ENCODE measurements around the gene ASTL.

DNA sequence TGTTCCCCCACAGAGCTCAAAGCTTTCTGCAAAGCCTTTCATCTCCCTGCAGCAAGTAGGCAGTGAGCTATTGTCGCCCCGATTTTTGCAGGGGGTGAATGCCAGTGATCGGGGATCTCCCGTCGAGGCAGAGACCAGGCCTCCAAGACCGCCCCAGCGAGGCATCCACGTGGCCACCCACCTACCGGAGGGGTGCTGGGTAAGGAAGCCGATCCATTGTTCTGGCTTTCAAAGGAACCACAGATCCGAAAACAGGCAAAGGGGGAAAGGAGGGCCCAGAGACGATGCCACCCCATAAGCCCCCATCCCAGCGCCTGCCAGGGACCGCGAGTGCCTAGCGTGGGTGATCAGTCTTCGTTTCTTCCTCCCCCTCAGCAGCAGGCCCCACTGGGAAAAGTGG, 24.4 kb downstream of the ASTL start:
- TF ChIP-seq CTCF (IDR thresholded peaks at IDR 0.05; ENCODE audit: low read depth, low read length, missing input control): no peak
- TF ChIP-seq, protein P1, sequence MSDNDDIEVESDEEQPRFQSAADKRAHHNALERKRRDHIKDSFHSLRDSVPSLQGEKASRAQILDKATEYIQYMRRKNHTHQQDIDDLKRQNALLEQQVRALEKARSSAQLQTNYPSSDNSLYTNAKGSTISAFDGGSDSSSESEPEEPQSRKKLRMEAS (IDR thresholded peaks at IDR 0.05): no peak
- TF ChIP-seq FOXA1 (IDR thresholded peaks at IDR 0.05): no peak
- no peak for TF ChIP-seq TAF1 (conservative IDR thresholded peaks at IDR 0.05)
- TF ChIP-seq, protein P2, sequence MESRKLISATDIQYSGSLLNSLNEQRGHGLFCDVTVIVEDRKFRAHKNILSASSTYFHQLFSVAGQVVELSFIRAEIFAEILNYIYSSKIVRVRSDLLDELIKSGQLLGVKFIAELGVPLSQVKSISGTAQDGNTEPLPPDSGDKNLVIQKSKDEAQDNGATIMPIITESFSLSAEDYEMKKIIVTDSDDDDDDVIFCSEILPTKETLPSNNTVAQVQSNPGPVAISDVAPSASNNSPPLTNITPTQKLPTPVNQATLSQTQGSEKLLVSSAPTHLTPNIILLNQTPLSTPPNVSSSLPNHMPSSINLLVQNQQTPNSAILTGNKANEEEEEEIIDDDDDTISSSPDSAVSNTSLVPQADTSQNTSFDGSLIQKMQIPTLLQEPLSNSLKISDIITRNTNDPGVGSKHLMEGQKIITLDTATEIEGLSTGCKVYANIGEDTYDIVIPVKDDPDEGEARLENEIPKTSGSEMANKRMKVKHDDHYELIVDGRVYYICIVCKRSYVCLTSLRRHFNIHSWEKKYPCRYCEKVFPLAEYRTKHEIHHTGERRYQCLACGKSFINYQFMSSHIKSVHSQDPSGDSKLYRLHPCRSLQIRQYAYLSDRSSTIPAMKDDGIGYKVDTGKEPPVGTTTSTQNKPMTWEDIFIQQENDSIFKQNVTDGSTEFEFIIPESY (IDR thresholded peaks at IDR 0.05): no peak

Measured in liver (tissue), 3 donors.